ENCODE results near the gene TRPC4AP. TPM values are rescaled to one million over a fixed set of nuclear protein-coding genes. Genes with fewer than 3 reads are reported as not detected.
A peak's percentile ranks its signal among the peaks of the same experiment; 100 is the strongest.

TRPC4AP gene
- total RNA-seq, 2 experiments from 2014 or later, result 48.8 to 49.4 TPM

GRCh38 chr20:34998331-34998950 lies 94.2 kb downstream of the TRPC4AP start:
- no peak for DNase-seq
- Mint-ChIP-seq H3K36me3 (ENCODE audit: low read depth) (peaks cover 28% of the 10 kb centered on the region), H3K4me3 (no peak overlapping the region), H3K27ac (peak overlapping the region; percentile 4), H3K27me3 (no peaks in the 10 kb centered on the region), H3K9me3 (no peaks in the 10 kb centered on the region), H3K4me1 (no peaks in the 10 kb centered on the region)
- CTCF ChIA-PET, result interaction anchor here (0.5 to 1.4 kb wide), 3 partner anchors 12 to 195 kb away, joined by 3 to 4 read pairs (median 3); no protein-coding TSS in a partner anchor
- POLR2A ChIA-PET, result interaction anchor here (0.6 kb wide), 1 partner anchor 48 kb away, joined by 3 read pairs; no protein-coding TSS in a partner anchor

- Mint-ChIP-seq H3K36me3 (ENCODE audit: low read depth) (peaks cover 28% of the 10 kb centered on the region), H3K4me3 (no peak overlapping the region), H3K9me3 (no peaks in the 10 kb centered on the region), H3K27ac (peak overlapping the region; percentile 4), H3K4me1 (no peaks in the 10 kb centered on the region), H3K27me3 (no peaks in the 10 kb centered on the region)
- POLR2A ChIA-PET, result no interaction called here
- CTCF ChIA-PET, result interaction anchor here (0.6 to 1.4 kb wide), 2 partner anchors 13 to 149 kb away, joined by 3 to 4 read pairs; no protein-coding TSS in a partner anchor
- no peak for DNase-seq
These were observed 94.8 kb downstream of the TRPC4AP start for GRCh38 chr20:34997774-34998173.

- Mint-ChIP-seq H3K9me3 (no peaks in the 10 kb centered on the region), H3K27me3 (no peaks in the 10 kb centered on the region), H3K4me1 (no peaks in the 10 kb centered on the region), H3K27ac (no peak overlapping the region), H3K4me3 (no peak overlapping the region), H3K36me3 (ENCODE audit: low read depth) (peaks cover 26% of the 10 kb centered on the region)
- ChIA-PET POLR2A (no interaction called here), CTCF (interaction anchor here (1.4 kb wide), 1 partner anchor 20 kb away, joined by 3 read pairs; no protein-coding TSS in a partner anchor)
- DNase-seq, result peak; percentile 21
These were observed 95.5 kb downstream of the TRPC4AP start for GRCh38 chr20:34997131-34997561.

GRCh38 chr20:34996243-34997028 lies 96.2 kb downstream of the TRPC4AP start:
- no peaks in the 10 kb centered on the region for H3K4me1 Mint-ChIP-seq
- H3K4me3 Mint-ChIP-seq, result no peak overlapping the region
- H3K27ac Mint-ChIP-seq, result no peak overlapping the region
- ChIA-PET CTCF (interaction anchor here (1.4 kb wide), 1 partner anchor 21 kb away, joined by 3 read pairs; no protein-coding TSS in a partner anchor), POLR2A (no interaction called here)
- no peak for DNase-seq
- H3K27me3 Mint-ChIP-seq, result no peaks in the 10 kb centered on the region
- no peaks in the 10 kb centered on the region for H3K9me3 Mint-ChIP-seq
- H3K36me3 Mint-ChIP-seq (ENCODE audit: low read depth), result peaks cover 22% of the 10 kb centered on the region

GRCh38 chr20:34995696-34996095 lies 96.9 kb downstream of the TRPC4AP start:
- ChIA-PET POLR2A (no interaction called here), CTCF (interaction anchor here (0.6 kb wide), 1 partner anchor 862 kb away, joined by 5 read pairs; no protein-coding TSS in a partner anchor)
- Mint-ChIP-seq H3K9me3 (no peaks in the 10 kb centered on the region), H3K27ac (no peak overlapping the region), H3K36me3 (ENCODE audit: low read depth) (peaks cover 22% of the 10 kb centered on the region), H3K4me3 (no peak overlapping the region), H3K4me1 (no peaks in the 10 kb centered on the region), H3K27me3 (no peaks in the 10 kb centered on the region)
- DNase-seq, result no peak

- POLR2A ChIA-PET, result no interaction called here
- CTCF ChIA-PET, result interaction anchor here (0.6 kb wide), 1 partner anchor 861 kb away, joined by 5 read pairs; no protein-coding TSS in a partner anchor
- no peak overlapping the region for H3K27ac Mint-ChIP-seq
- H3K27me3 Mint-ChIP-seq, result no peaks in the 10 kb centered on the region
- DNase-seq, result no peak
- no peaks in the 10 kb centered on the region for H3K9me3 Mint-ChIP-seq
- H3K4me1 Mint-ChIP-seq, result no peaks in the 10 kb centered on the region
- peaks cover 21% of the 10 kb centered on the region for H3K36me3 Mint-ChIP-seq (ENCODE audit: low read depth)
- no peak overlapping the region for H3K4me3 Mint-ChIP-seq
These were observed 97.4 kb downstream of the TRPC4AP start for GRCh38 chr20:34995192-34995591.

GRCh38 chr20:34994509-34995131 lies 98.0 kb downstream of the TRPC4AP start:
- H3K4me1 Mint-ChIP-seq, result no peaks in the 10 kb centered on the region
- ChIA-PET CTCF (interaction anchor here (0.6 to 1.8 kb wide), 4 partner anchors 11 to 202 kb away, joined by 3 to 6 read pairs (median 3); no protein-coding TSS in a partner anchor), POLR2A (no interaction called here)
- no peak overlapping the region for H3K27ac Mint-ChIP-seq
- H3K27me3 Mint-ChIP-seq, result no peaks in the 10 kb centered on the region
- DNase-seq, result no peak
- no peak overlapping the region for H3K4me3 Mint-ChIP-seq
- H3K36me3 Mint-ChIP-seq (ENCODE audit: low read depth), result peaks cover 20% of the 10 kb centered on the region
- H3K9me3 Mint-ChIP-seq, result no peaks in the 10 kb centered on the region

- Mint-ChIP-seq H3K4me1 (no peaks in the 10 kb centered on the region), H3K9me3 (no peaks in the 10 kb centered on the region), H3K27me3 (no peaks in the 10 kb centered on the region), H3K4me3 (no peak overlapping the region), H3K36me3 (ENCODE audit: low read depth) (peaks cover 15% of the 10 kb centered on the region), H3K27ac (no peak overlapping the region)
- ChIA-PET CTCF (interaction anchor here (0.6 to 1.8 kb wide), 4 partner anchors 12 to 201 kb away, joined by 3 to 6 read pairs (median 3); no protein-coding TSS in a partner anchor), POLR2A (no interaction called here)
- DNase-seq, result no peak
These were observed 98.6 kb downstream of the TRPC4AP start for GRCh38 chr20:34993941-34994508.

- DNase-seq, result no peak
- Mint-ChIP-seq H3K4me1 (no peaks in the 10 kb centered on the region), H3K27me3 (no peaks in the 10 kb centered on the region), H3K36me3 (ENCODE audit: low read depth) (peaks cover 11% of the 10 kb centered on the region), H3K9me3 (no peaks in the 10 kb centered on the region), H3K4me3 (no peak overlapping the region), H3K27ac (no peak overlapping the region)
- POLR2A ChIA-PET, result no interaction called here
- CTCF ChIA-PET, result interaction anchor here (1.0 to 1.8 kb wide), 2 partner anchors 18 to 124 kb away, joined by 3 to 6 read pairs; no protein-coding TSS in a partner anchor
These were observed 99.7 kb downstream of the TRPC4AP start for GRCh38 chr20:34992751-34993417.

GRCh38 chr20:34990661-34991214 lies 101.9 kb downstream of the TRPC4AP start:
- Mint-ChIP-seq H3K36me3 (ENCODE audit: low read depth) (peaks cover 3% of the 10 kb centered on the region), H3K27me3 (no peaks in the 10 kb centered on the region), H3K4me3 (no peak overlapping the region), H3K27ac (no peak overlapping the region), H3K4me1 (no peaks in the 10 kb centered on the region), H3K9me3 (no peaks in the 10 kb centered on the region)
- POLR2A ChIA-PET, result no interaction called here
- DNase-seq, result no peak
- CTCF ChIA-PET, result no interaction called here

GRCh38 chr20:34990231-34990630 lies 102.4 kb downstream of the TRPC4AP start:
- Mint-ChIP-seq H3K27me3 (no peaks in the 10 kb centered on the region), H3K4me1 (no peaks in the 10 kb centered on the region), H3K4me3 (no peak overlapping the region), H3K27ac (no peak overlapping the region), H3K9me3 (no peaks in the 10 kb centered on the region), H3K36me3 (ENCODE audit: low read depth) (peaks cover 3% of the 10 kb centered on the region)
- CTCF ChIA-PET, result interaction anchor here (1.1 kb wide), 1 partner anchor 18 kb away, joined by 3 read pairs; no protein-coding TSS in a partner anchor
- POLR2A ChIA-PET, result no interaction called here
- DNase-seq, result no peak

- H3K36me3 Mint-ChIP-seq (ENCODE audit: low read depth), result no peaks in the 10 kb centered on the region
- DNase-seq, result no peak
- H3K27me3 Mint-ChIP-seq, result peaks cover 2% of the 10 kb centered on the region
- H3K4me1 Mint-ChIP-seq, result no peaks in the 10 kb centered on the region
- H3K9me3 Mint-ChIP-seq, result no peaks in the 10 kb centered on the region
- H3K4me3 Mint-ChIP-seq, result no peak overlapping the region
- CTCF ChIA-PET, result interaction anchor here (1.1 kb wide), 1 partner anchor 18 kb away, joined by 3 read pairs; no protein-coding TSS in a partner anchor
- POLR2A ChIA-PET, result no interaction called here
- no peak overlapping the region for H3K27ac Mint-ChIP-seq
These were observed 102.9 kb downstream of the TRPC4AP start for GRCh38 chr20:34989670-34990069.

Measured in activated CD4-positive, alpha-beta T cell treated with anti-CD3 and anti-CD28 coated beads, Interleukin-2, amount 10 ng/mL, durations not matched to agents 7 days and 5 days (primary cell).